A673 (cell line): ENCODE data around the gene CENPU. TPM values are rescaled to one million over a fixed set of nuclear protein-coding genes. Genes with fewer than 3 reads are reported as not detected.

Source experiments
- BruUV-seq: library from RNA; stranded (reverse); fragments of 400-500 nt; replicated peaks from 2 replicates; lab custom pipeline; 2021; lab: Mats Ljungman, UMichigan
- CTCF ChIA-PET: fragments of 300-600 bp; sonication (Branson Sonifier 250); formaldehyde crosslinking; loops from one replicate; lab custom pipeline; 2022; ENCODE audit warnings: antibody characterized with exemption; lab: Charles Lee
- POLR2A ChIA-PET: fragments of 300-600 bp; sonication (Branson Sonifier 250); formaldehyde crosslinking; loops from one replicate; lab custom pipeline; 2022; ENCODE audit warnings: antibody characterized with exemption; ENCODE audit not compliant: low non-redundant PET; lab: Charles Lee
- DNase-seq: peaks from one replicate; pipeline ENCODE4 v3.0.0-alpha.2; 2015; ENCODE audit warnings: low spot score
- H3K27ac ChIP-seq: fragments of 200-600 bp; sonication (generic); 2 replicates; pipeline ENCODE4 v1.5.1; 2016; ENCODE audit warnings: mixed run types, low read depth, mild to moderate bottlenecking, mixed read lengths, antibody characterized with exemption, low read length; ENCODE audit not compliant: poor library complexity, severe bottlenecking
- H3K27me3 ChIP-seq: fragments of 200-600 bp; sonication (generic); replicated peaks from 2 replicates; pipeline ENCODE4 v1.6.1; 2017; ENCODE audit warnings: mixed run types, low read depth, mild to moderate bottlenecking, mixed read lengths, antibody characterized with exemption, low read length; ENCODE audit not compliant: insufficient read depth, poor library complexity
- H3K36me3 ChIP-seq: fragments of 200-600 bp; sonication (generic); 2 replicates; pipeline ENCODE4 v1.6.1; 2016; ENCODE audit warnings: mixed run types, mild to moderate bottlenecking, mixed read lengths, antibody characterized with exemption, low read length; ENCODE audit not compliant: insufficient read depth, poor library complexity, severe bottlenecking
- H3K4me1 ChIP-seq: fragments of 200-600 bp; sonication (generic); 2 replicates; pipeline ENCODE4 v1.6.1; 2017; ENCODE audit warnings: mixed run types, mild to moderate bottlenecking, mixed read lengths, antibody characterized with exemption, low read length; ENCODE audit not compliant: insufficient read depth, poor library complexity, severe bottlenecking
- H3K4me3 ChIP-seq: fragments of 200-600 bp; sonication (generic); 2 replicates; pipeline ENCODE4 v1.5.1; 2016; ENCODE audit warnings: low read depth, mixed run types, mild to moderate bottlenecking, mixed read lengths, low read length; ENCODE audit not compliant: poor library complexity, severe bottlenecking
- H3K9me3 ChIP-seq: fragments of 200-600 bp; sonication (generic); 2 replicates; pipeline ENCODE4 v1.6.1; 2016; ENCODE audit warnings: mixed run types, low read depth, mild to moderate bottlenecking, mixed read lengths, antibody characterized with exemption, low read length; ENCODE audit not compliant: poor library complexity, severe bottlenecking
- EZH2 ChIP-seq: fragments of 200-600 bp; sonication (generic); IDR thresholded peaks from 2 replicates; pipeline ENCODE4 v1.6.1; 2017; ENCODE audit warnings: borderline replicate concordance, low read depth, mild to moderate bottlenecking, mixed read lengths, antibody characterized with exemption, low read length; ENCODE audit not compliant: poor library complexity, severe bottlenecking
- intact Hi-C: fragments of 100-400 bp; cut with micrococcal nuclease; formaldehyde crosslinking; loops from one replicate; pipeline ENCODE4 v1.10.0; 2022; ENCODE audit not compliant: unreplicated experiment
- total RNA-seq: library from RNA; stranded (reverse); gene quantifications from 2 replicates; pipeline ENCODE4 v1.2.3, GENCODE V29; 2021
- TF ChIP-seq, protein P1 (sequence below): fragments of 300-800, 200-600 bp; sonication (generic); conservative IDR thresholded peaks from 2 replicates; pipeline ENCODE4 v1.5.1; 2017; ENCODE audit warnings: low read depth, mild to moderate bottlenecking, antibody characterized with exemption, low read length, moderate library complexity, mixed read lengths

CENPU gene
- total RNA-seq, 1 experiment from 2014 or later, result 87.3 TPM

DNA sequence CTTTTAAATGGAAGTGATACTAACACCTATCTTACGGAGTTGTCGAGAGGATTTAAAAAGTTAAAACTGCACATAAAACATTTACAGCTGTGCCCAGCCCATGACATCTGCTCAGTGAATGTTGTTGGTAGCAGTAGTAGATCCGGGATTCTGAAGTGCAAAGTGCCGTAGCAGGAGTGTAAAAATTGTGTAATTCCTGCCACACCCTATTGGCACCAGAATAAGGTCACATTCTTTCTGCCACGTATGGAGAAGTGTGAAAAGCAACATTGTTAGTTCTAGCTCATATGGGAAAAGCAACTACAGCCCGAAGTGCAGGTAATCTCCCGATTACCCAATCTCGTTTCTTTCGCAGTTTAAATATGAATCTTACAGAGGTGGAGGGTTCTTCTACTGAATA lies 53.2 kb downstream of the CENPU start:
- no peak overlapping the region for H3K27ac ChIP-seq
- intact Hi-C loops, result no loop called here
- TF ChIP-seq, protein P1, sequence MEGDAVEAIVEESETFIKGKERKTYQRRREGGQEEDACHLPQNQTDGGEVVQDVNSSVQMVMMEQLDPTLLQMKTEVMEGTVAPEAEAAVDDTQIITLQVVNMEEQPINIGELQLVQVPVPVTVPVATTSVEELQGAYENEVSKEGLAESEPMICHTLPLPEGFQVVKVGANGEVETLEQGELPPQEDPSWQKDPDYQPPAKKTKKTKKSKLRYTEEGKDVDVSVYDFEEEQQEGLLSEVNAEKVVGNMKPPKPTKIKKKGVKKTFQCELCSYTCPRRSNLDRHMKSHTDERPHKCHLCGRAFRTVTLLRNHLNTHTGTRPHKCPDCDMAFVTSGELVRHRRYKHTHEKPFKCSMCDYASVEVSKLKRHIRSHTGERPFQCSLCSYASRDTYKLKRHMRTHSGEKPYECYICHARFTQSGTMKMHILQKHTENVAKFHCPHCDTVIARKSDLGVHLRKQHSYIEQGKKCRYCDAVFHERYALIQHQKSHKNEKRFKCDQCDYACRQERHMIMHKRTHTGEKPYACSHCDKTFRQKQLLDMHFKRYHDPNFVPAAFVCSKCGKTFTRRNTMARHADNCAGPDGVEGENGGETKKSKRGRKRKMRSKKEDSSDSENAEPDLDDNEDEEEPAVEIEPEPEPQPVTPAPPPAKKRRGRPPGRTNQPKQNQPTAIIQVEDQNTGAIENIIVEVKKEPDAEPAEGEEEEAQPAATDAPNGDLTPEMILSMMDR, result no peak
- no peak for TF ChIP-seq EZH2
- ChIA-PET CTCF (no interaction called here), POLR2A (interaction anchor here (0.6 kb wide), 1 partner anchor 357 kb away, joined by 3 read pairs; no protein-coding TSS in a partner anchor)
- H3K9me3 ChIP-seq, result no peaks in the 10 kb centered on the region
- H3K4me3 ChIP-seq, result no peak overlapping the region
- H3K36me3 ChIP-seq, result no peaks in the 10 kb centered on the region
- no peaks in the 10 kb centered on the region for H3K4me1 ChIP-seq
- BruUV-seq, result no TSS peak
- H3K27me3 ChIP-seq, result no peaks in the 10 kb centered on the region
- DNase-seq, result no peak

- no peak for DNase-seq
- Histone ChIP-seq H3K36me3 (peaks cover 8% of the 10 kb centered on the region), H3K27ac (no peak overlapping the region), H3K9me3 (no peaks in the 10 kb centered on the region), H3K4me3 (no peak overlapping the region), H3K4me1 (no peaks in the 10 kb centered on the region), H3K27me3 (no peaks in the 10 kb centered on the region)
- intact Hi-C loops, result no loop called here
- TF ChIP-seq EZH2, result no peak
- TF ChIP-seq, protein P1, result no peak
- no TSS peak for BruUV-seq
- ChIA-PET POLR2A (no interaction called here), CTCF (no interaction called here)
Measured at GRCh38 chr4:184675821-184676492, 57.9 kb downstream of the CENPU start.

- H3K4me1 ChIP-seq, result no peaks in the 10 kb centered on the region
- ChIA-PET CTCF (no interaction called here), POLR2A (no interaction called here)
- no peak for TF ChIP-seq EZH2
- TF ChIP-seq, protein P1, result no peak
- no peaks in the 10 kb centered on the region for H3K27me3 ChIP-seq
- intact Hi-C loops, result no loop called here
- no peak overlapping the region for H3K27ac ChIP-seq
- no peak overlapping the region for H3K4me3 ChIP-seq
- no peak for DNase-seq
- no TSS peak for BruUV-seq
- H3K9me3 ChIP-seq, result no peaks in the 10 kb centered on the region
- H3K36me3 ChIP-seq, result peaks cover 11% of the 10 kb centered on the region
Measured at GRCh38 chr4:184675018-184675417, 58.9 kb downstream of the CENPU start.
